T-helper 1 cell (primary cell): Measurements from ENCODE around the gene RBM47.
"Not testable (repeated sequence)": the region's sequence is repeated elsewhere in the genome, so short reads cannot be mapped to it uniquely, and the experiment has no call there.

ENCODE experiments used
- DNase-seq, 5 donors: peaks; one replicate each; pipeline ENCODE4 v3.0.0-alpha.2; 2012 to 2020
- total RNA-seq, 4 donors: gene quantifications; one replicate each; lab custom pipeline; 2026; lab: John Stamatoyannopoulos, UW

RBM47 gene
- 0 to 0.46 (median 0.19) reads per million in 4 donors for total RNA-seq

GRCh38 chr4:40629401-40630334, at the start of gene RBM47:
RBM47 (minus strand) TSS chr4:40629864; CDS start chr4:40438893, 190,971 bp downstream.
- peak in 2 of 5 donors; percentile 7 to 43 for DNase-seq

GRCh38 chr4:40678421-40678820, 48.8 kb upstream of the RBM47 start:
- no peak for DNase-seq

GRCh38 chr4:40675166-40675565, 45.5 kb upstream of the RBM47 start:
- no peak for DNase-seq

- peak in 2 of 5 donors; percentile 5 to 97 for DNase-seq
Observed at GRCh38 chr4:40672528-40673522, 43.2 kb upstream of the RBM47 start.

- no peak for DNase-seq
Observed at GRCh38 chr4:40669504-40669903, 39.8 kb upstream of the RBM47 start.

GRCh38 chr4:40665842-40666241, 36.2 kb upstream of the RBM47 start:
- no peak for DNase-seq

- DNase-seq = peak in 1 of 5 donors; percentile 36
Observed at GRCh38 chr4:40662962-40663604, 33.4 kb upstream of the RBM47 start.

GRCh38 chr4:40661803-40662202, 32.1 kb upstream of the RBM47 start:
- DNase-seq = no peak

- peak in 1 of 5 donors; percentile 65 for DNase-seq
Observed at GRCh38 chr4:40656201-40656863, 26.7 kb upstream of the RBM47 start.

GRCh38 chr4:40651280-40651679, 21.6 kb upstream of the RBM47 start:
- no peak for DNase-seq

GRCh38 chr4:40649321-40649720, 19.7 kb upstream of the RBM47 start:
- DNase-seq = no peak

- no peak for DNase-seq
Observed at GRCh38 chr4:40648742-40649281, 19.1 kb upstream of the RBM47 start.

GRCh38 chr4:40648131-40648530, 18.5 kb upstream of the RBM47 start:
- DNase-seq = no peak

GRCh38 chr4:40645586-40645985, 15.9 kb upstream of the RBM47 start:
- DNase-seq = no peak

- no peak for DNase-seq
Observed at GRCh38 chr4:40632080-40632479, 2.4 kb upstream of the RBM47 start.

- DNase-seq = no peak
Observed at GRCh38 chr4:40630335-40631021, 814 bp upstream of the RBM47 start.

GRCh38 chr4:40628888-40629287, 776 bp downstream of the RBM47 start:
- no peak for DNase-seq

GRCh38 chr4:40628407-40628806, 1.3 kb downstream of the RBM47 start:
- DNase-seq = not testable (repeated sequence)

GRCh38 chr4:40627540-40627939, 2.1 kb downstream of the RBM47 start:
- no peak for DNase-seq

GRCh38 chr4:40626183-40626990, 3.3 kb downstream of the RBM47 start:
- DNase-seq = no peak
